HG03460 (cell line): ENCODE measurements around the gene TRIP6.

Source experiments
- ATAC-seq: cut with Tn5 transposase; IDR thresholded peaks from one replicate; pipeline ENCODE4 v1.9.1; 2021; ENCODE audit not compliant: unreplicated experiment

The TRIP6 gene

GRCh38 chr7:100888988-100889750 is 22.0 kb downstream of the TRIP6 start, which contains the start of gene UFSP1:
TSS of gene UFSP1 (minus strand) at chr7:100889715. CDS start at chr7:100889271, 444 bp downstream.
- ATAC-seq = peak; percentile 16

- ATAC-seq = no peak
Observed at GRCh38 chr7:100890653-100891567, 23.7 kb downstream of the TRIP6 start.

DNA sequence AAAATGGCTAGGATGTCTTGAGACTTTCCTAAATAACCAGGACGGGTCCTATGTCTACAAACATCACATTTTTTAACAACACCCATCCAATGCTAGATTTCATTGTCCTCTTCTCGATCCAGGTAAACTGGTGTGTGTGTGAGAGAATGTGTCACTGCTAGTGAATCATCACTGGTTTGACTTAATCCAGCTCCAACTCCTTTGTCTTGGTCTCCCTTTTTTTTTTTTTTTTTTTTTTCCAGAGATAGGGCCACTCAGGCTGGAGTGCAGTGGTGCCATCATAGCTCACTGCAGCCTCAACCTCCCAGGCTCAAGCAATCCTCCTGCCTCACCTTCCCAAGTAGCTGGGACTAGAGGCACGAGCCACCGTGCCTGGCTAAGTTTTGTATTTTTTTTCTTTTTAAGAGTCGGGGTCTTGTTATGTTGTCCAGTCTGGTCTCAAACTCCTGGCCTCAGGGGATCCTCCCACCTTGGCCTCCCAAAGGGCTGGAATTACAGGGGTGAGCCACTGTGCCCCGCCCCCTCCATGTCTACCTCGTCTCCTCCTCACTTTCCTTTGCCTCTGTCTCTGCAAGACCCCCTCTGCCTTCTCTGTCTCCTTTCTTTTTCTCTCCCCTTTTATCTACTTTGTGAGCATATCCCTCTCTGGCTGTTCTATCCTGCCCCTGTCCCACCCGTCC is 24.5 kb downstream of the TRIP6 start:
- no peak for ATAC-seq

DNA sequence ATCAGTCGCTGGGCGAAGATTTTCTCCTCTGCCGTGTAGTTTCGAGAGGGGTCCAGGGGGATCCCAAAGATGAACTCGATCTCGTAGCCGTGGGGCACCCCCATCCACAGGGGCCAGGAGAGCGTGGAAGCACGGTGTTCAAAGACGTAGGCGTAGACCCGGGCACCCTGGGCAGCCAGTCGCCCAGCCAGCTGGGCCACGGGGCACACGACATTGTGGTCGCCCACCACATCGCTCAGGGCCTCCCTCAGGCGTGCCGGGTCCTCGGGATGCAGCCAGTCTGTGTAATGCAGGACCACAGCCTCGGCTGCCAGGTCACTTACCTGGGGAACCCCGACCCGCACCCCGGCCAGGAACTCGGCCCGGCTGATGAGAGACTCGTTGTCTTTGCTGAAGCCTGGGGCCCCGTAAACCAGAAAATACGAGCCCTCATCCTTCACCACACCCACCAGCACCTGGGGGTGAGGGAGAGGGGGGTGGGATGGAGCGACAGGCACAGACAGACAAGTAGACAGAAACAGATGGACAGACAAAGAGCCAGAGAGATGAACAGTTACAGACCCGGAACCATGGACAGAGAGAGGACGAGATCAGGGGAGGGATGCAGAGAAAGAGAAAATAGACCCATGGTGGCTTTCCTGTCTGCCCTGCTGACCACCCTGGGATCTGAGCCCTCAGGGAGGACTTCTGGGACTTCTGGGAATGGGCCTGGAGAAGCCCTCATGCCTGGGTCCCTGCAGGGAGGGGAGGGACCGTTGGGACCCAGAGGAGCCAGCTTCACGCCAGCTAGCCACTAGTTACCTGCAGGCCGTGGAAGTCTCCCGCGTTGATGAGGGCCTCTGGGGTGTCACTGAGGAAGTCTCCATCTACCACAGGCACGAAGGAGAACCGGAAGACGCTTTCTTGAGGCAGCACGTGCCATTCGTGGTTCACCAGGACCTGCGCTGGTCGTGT is 25.5 kb downstream of the TRIP6 start:
- no peak for ATAC-seq

DNA sequence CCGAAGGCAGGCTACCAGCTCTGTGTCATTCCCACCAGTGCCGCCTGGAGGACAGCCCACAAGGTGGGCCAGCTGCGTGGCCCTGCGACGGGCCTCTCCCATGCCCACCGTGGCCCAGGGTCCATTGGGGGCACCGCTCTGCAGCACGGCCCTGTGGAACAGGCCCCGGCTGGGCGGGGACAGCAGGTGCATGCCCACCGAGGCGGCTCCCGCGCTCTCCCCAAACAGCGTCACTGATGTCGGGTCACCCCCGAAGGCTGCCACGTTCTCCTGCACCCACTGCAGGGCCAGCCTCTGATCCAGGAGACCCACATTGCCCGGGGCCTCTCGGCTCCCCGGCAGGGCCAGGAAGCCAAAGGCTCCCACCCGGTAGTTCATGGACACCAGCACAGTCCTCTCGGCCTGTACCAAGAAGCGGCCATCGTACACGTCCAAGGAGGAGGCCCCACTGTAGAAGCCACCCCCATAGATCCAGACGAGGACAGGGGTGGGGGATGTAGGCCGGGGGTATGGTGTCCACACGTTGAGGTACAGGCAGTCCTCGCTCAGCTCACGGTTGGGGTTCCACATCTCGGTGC is 26.2 kb downstream of the TRIP6 start:
- ATAC-seq = no peak

DNA sequence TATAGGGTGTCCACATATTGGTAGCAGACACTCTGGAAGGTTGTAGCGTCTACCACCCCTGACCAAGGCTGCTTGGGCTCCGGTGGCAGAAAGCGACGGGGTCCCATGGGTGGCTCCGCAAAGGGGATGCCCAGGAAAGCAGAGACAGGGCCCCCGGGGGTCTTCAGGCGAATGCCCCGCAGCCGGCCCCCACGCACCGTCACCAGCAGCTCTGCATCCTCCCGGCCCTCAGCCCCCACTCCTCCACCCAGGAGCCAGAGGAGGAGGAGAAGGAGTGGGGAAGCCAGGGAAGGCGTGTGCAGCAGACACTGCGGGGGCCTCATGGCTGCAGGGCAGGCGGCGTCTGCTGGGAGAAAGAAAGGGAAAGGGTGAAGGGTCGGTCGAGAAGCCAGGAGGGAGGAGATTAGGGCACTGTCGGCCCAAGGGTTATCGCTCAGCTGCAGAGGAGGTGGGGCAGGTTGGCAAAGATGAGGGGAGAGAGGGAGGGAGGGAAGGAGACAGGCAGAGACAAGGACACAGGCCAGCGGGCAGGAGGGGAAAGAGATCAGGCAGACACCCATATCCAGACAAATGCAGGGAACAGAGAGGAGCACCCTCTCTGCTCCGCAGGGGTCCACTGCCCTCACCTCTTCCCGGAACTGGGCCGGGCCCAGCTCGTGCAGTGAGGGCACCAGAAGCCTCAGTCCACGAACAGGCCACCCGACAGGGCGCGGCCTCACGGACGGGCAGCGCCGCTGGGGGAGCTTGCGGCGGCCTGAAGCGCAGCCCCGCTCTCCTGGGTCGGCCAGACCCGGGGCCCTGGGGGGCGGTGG is 26.9 kb downstream of the TRIP6 start:
- ATAC-seq = no peak

DNA sequence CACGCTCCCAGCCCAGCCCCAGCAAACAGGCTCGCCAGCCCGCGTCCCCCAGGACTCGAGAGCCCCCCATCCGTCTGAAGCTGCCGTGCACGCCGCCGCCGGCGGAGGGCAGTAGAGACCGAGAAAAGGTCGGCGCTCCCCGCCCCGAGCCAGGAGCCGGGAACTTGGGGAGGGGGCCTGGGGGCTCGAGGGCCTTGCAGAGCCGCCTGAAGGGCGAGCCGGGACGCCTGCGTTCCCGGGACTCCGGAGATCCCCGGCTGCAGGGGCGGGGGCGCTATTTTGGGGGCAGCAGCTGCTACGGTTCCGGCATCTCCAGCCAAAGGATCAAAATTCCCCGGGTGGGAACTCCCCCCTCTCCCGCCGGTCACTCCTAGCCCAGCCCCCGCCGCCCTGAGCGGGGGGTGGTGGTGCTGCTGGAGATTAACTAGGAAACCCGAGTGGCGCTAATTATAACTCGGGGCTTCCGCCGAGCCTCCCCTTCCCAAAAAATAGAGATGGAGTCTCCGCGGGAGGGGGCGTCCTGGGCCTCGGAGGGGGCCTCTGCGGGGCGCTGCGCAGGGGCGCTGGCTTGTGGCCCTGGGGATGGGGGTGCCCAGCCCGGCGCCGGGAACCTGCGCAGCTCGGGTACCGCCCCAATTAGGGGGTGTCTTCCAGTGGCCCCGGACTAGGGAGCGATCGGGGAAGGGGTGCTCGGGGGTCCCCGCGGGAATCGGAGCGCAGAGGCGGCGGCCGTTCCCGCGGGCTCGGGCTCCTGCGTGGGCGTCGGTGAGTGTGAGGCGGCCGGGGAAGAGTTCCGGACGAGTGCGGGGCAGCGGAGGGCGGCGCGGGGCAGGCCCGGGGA is 27.9 kb downstream of the TRIP6 start:
- no peak for ATAC-seq

- ATAC-seq = no peak
Observed at GRCh38 chr7:100895701-100895955, 28.4 kb downstream of the TRIP6 start, which contains the start of gene ACHE. TSS of gene ACHE (minus strand) at chr7:100895888. CDS start at chr7:100894232, 1,656 bp downstream.

DNA sequence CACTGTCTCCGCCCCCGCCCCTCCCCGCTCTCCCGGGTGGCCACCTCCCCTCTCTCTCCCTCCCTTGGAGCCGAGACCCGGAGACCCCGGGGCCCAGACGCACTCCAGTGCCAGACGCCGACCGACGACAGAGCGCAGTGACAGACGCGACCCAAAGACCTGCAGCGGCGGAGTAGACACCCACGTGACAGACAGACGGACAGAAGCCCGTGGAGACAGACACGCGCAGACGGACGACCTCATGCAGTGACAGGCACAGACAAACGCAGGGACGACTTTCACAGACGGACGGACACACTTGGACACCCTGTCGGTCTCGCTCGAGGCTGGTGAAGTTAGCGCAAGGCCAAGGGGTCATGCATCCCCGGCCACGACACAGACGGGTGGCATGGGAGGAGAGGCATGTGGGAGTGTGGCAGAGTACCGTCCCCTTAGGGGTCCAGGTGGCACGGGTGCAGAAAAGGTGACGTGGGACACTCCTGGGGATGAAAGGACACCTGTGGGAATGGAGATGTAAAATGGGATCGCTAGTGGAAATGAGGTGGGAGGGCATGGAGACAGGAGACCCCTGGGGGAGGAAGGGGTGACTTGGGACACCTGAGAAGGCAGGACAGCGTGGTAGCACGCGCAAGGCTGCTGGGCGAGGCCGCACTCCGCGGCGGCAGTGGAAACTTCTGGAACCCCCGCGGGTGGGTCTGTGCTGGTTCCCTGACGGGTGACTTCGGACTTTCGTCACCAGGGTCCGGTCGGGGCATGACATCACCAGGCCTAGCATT is 29.0 kb downstream of the TRIP6 start:
- ATAC-seq = no peak

GRCh38 chr7:100896732-100897608 is 29.8 kb downstream of the TRIP6 start:
- no peak for ATAC-seq

DNA sequence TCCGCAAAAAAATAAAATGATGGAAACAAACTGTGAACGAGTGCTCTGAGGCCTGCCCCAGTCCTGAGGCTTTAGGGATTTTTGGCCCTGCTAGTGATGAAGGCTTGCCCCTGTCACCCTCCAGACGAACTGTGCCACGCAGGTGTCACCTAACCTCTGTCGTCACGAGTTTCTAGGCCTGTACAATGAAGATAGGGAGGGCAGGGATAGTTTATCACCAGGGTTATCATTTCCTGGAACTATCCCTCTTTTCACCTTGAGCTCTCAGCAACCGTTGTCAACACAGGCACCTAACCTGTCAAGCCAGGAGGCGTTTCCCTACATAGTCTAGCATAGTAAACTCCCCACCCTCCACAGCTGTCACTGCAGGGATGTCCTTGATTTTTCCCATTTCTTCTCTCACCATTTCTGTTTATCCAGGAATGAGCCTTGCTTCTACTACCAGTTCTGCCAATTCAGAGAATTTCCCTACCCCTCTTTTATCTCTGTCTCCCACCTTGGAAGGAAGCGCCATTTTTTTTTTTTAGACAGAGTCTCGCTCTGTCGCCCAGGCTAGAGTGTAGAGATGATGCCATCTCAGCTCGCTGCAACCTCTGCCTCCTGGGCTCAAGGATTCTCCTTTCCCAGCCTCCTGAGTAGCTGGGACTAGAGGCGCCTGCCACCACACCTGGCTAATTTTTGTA is 30.7 kb downstream of the TRIP6 start:
- no peak for ATAC-seq

DNA sequence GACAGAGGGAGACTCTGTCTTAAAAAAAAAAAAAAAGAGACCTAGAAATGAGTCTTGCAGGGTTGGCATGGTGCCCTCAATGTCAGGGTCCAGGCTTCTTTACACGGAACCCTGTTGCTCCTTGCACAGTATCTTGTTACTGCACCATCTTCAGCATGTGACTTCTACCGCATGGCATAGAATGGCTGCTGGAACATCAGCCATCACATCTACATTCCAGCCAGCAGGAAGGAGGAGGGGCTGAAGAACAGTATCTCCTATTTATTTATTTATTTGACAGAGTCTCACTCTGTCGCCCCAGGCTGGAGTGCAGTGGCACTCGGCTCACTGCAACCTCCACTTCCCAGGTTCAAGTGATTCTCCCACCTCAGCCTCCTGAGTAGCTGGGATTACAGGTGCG is 32.2 kb downstream of the TRIP6 start:
- no peak for ATAC-seq

DNA sequence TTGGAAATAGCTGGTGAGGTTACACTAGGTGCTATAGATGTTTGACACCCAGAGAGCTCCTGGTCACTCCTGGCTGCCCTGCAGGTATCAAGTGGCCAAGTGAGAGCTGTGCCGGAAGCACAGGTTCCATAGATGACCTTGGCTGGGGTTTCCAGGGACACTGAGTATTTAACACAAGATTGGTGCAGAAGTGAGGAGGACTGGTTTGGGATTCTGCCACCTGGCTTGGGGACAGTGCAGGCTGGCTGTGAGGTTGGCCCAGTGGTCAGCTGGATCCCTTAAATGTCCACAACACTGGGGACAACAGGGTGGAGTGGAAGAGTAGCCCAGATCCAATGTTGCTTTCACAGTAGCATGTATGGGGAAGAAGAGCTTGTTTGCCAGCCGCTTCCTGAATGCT is 33.8 kb downstream of the TRIP6 start:
- ATAC-seq = no peak

- ATAC-seq = no peak
Observed at GRCh38 chr7:100901921-100902332, 34.7 kb downstream of the TRIP6 start.

DNA sequence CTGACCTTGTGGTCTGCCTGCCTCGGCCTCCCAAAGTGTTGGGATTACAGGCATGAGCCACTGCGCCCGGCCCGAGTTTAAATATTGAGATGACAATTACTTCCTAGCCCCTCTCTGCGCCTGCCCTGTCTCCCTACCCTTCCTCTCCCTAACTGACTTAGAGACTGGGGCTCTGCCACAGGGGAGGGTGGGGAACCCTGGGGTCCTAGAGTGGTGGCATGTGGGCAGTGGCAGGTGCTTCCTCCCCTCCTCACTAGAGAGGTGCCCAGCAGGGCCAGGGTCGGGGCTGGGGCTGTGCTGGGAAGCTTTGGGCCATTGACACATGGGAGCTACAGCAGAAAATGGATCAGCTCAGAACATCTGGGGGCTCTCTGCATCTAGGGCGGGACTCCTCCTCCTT is 35.5 kb downstream of the TRIP6 start:
- ATAC-seq = no peak

DNA sequence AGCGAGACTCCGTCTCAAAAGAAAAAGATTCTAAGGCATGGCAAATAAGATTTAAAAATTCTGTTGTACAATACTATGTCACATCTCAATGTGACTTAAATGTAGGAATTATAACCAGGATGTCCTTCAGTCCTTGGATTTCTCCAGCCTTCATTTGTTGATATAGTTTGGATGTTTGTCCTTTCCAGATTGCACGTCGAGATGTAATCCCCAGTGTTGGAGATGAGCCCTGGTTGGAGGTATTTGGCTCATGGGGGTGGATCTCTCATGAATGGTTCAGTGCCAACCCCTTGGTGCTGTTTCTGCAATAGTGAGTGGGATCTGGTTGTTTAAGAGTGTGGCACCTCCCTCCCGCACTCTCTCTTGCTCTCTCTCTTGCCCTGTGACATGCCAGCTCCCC is 41.3 kb downstream of the TRIP6 start:
- ATAC-seq = no peak
